T-cell (primary cell): ENCODE measurements around the gene SPATA46. TPM values are rescaled to one million over a fixed set of nuclear protein-coding genes. Genes with fewer than 3 reads are reported as not detected.
A peak's percentile ranks its signal among the peaks of the same experiment; 100 is the strongest.

Experiments used
- ATAC-seq, 4 experiments: fragments of 200-7000 bp in 3 of 4; fragments of 150-1000 bp in 1 of 4; cut with Tn5 transposase; replicated peaks in 1 of 4; 1 replicate in 3 of 4; 2 replicates in 1 of 4; pipeline ENCODE4 v1.10.0; 2021; ENCODE audit warnings: moderate library complexity in 3 of 4, mild to moderate bottlenecking in 2 of 4, moderate number of reproducible peaks in 1 of 4
- CTCF ChIA-PET, 2 donors: fragments of 300-600 bp; sonication (Branson Sonifier 250); formaldehyde crosslinking; loops; one replicate each; lab custom pipeline; 2022; ENCODE audit warnings: antibody characterized with exemption in 2 of 2; lab: Charles Lee
- POLR2A ChIA-PET, 2 donors: fragments of 300-600 bp; sonication (Branson Sonifier 250); formaldehyde crosslinking; loops; one replicate each; lab custom pipeline; 2022; ENCODE audit warnings: antibody characterized with exemption in 2 of 2; lab: Charles Lee
- DNase-seq, 35 experiments: peaks; one replicate each; pipeline versions ENCODE4 v3.0.0 to v3.0.0-alpha.2; 2013 to 2023
- H3K27ac ChIP-seq: one replicate; pipeline ENCODE4 v1.5.1; 2013; ENCODE audit warnings: low read length
- H3K27me3 ChIP-seq, 2 experiments: replicated peaks in 1 of 2; 1 replicate in 1 of 2; 2 replicates in 1 of 2; pipeline versions ENCODE4 v1.6.1 to v1.7.0; 2013; ENCODE audit warnings: low read length in 1 of 2, mixed read lengths in 1 of 2; ENCODE audit not compliant: control insufficient read depth in 2 of 2, insufficient read depth in 2 of 2; ENCODE audit errors: extremely low read depth in 1 of 2
- H3K36me3 ChIP-seq, 2 donors: 1 replicate in 1 of 2; 2 replicates in 1 of 2; pipeline versions ENCODE4 v1.6.1 to v1.7.0; 2013; ENCODE audit warnings: low read length in 1 of 2; ENCODE audit not compliant: control insufficient read depth in 2 of 2, insufficient read depth in 1 of 2; ENCODE audit errors: extremely low read depth in 1 of 2
- H3K4me1 ChIP-seq, 2 experiments: 1 replicate in 1 of 2; 2 replicates in 1 of 2; pipeline versions ENCODE4 v1.6.1 to v1.7.0; 2013; ENCODE audit warnings: low read length in 2 of 2, mixed read lengths in 1 of 2; ENCODE audit not compliant: insufficient read depth in 2 of 2, control insufficient read depth in 1 of 2; ENCODE audit errors: extremely low read depth in 1 of 2
- H3K4me3 ChIP-seq, 2 donors: 1 replicate in 1 of 2; 2 replicates in 1 of 2; pipeline versions ENCODE4 v1.5.1 to v1.7.0; 2013; ENCODE audit warnings: mild to moderate bottlenecking in 2 of 2, low read length in 1 of 2, moderate library complexity in 1 of 2; ENCODE audit not compliant: control insufficient read depth in 1 of 2; ENCODE audit errors: extremely low read depth in 1 of 2
- H3K9me3 ChIP-seq: 2 replicates; pipeline ENCODE4 v1.7.0; 2013
- H3K27ac Mint-ChIP-seq, 2 donors: one replicate each; pipeline ENCODE4 v1.8.0; 2020 to 2021; ENCODE audit warnings: mild to moderate bottlenecking in 2 of 2, mixed read lengths in 2 of 2
- H3K27me3 Mint-ChIP-seq, 2 donors: one replicate each; pipeline ENCODE4 v1.8.0; 2021 to 2022; ENCODE audit warnings: mixed read lengths in 2 of 2
- H3K36me3 Mint-ChIP-seq: one replicate; pipeline ENCODE4 v1.8.0; 2021; ENCODE audit warnings: mixed read lengths
- H3K4me1 Mint-ChIP-seq, 3 donors: one replicate each; pipeline ENCODE4 v1.8.0; 2020 to 2022; ENCODE audit warnings: mixed read lengths in 3 of 3, mild to moderate bottlenecking in 1 of 3
- H3K4me3 Mint-ChIP-seq, 3 donors: one replicate each; pipeline ENCODE4 v1.8.0; 2020 to 2022; ENCODE audit warnings: mild to moderate bottlenecking in 3 of 3, mixed read lengths in 3 of 3, moderate library complexity in 3 of 3
- H3K9me3 Mint-ChIP-seq, 3 donors: one replicate each; pipeline ENCODE4 v1.8.0; 2020 to 2022; ENCODE audit warnings: mixed read lengths in 3 of 3
- WGBS: methylation state at CpG from one replicate; pipeline ENCODE4 v1.1.5; 2013; ENCODE audit warnings: missing lambda C conversion rate; ENCODE audit not compliant: insufficient coverage; 5-methylcytosine and 5-hydroxymethylcytosine counted together
- total RNA-seq, 35 experiments: library from RNA in 6 of 35; stranded (reverse) in 6 of 35; fragments of 120-200 nt in 1 of 35; gene quantifications; one replicate each; pipeline versions ENCODE4 v1.2.1 to v1.2.4 and lab custom pipeline; 2013 to 2026

Gene SPATA46
- total RNA-seq, 5 donors from 2014 or later (not counting 1 experiment from before 2014, with no cell fraction given): not detected

- POLR2A ChIA-PET: no interaction called here
- no peaks in the 10 kb centered on the region for H3K36me3 Mint-ChIP-seq
These were observed 15.8 kb downstream of the SPATA46 start for GRCh38 chr1:162360874-162361260.

GRCh38 chr1:162360237-162360873 lies 16.3 kb downstream of the SPATA46 start:
- Histone ChIP-seq H3K27me3 (peaks cover 0 to 8% of the 10 kb centered on the region in 2 experiments), H3K4me3 (no peak overlapping the region), H3K9me3 (no peaks in the 10 kb centered on the region), H3K4me1 (no peaks in the 10 kb centered on the region), H3K36me3 (no peaks in the 10 kb centered on the region), H3K27ac (no peak overlapping the region)
- no peak for DNase-seq
- ChIA-PET POLR2A (interaction anchor here in 1 of 2 donors (0.6 kb wide), 1 partner anchor 16 kb away, joined by 4 read pairs; no protein-coding TSS in a partner anchor), CTCF (no interaction called here)
- Mint-ChIP-seq H3K27me3 (peaks cover 11 to 15% of the 10 kb centered on the region in 2 donors), H3K4me3 (no peak overlapping the region), H3K9me3 (no peaks in the 10 kb centered on the region), H3K36me3 (no peaks in the 10 kb centered on the region), H3K4me1 (no peaks in the 10 kb centered on the region), H3K27ac (no peak overlapping the region)
- 79% methylated on average over 4 of the region's 10 CpGs for WGBS
- ATAC-seq: no peak

More at GRCh38 chr1:162360874-162361260, 15.8 kb downstream of the SPATA46 start:
- CTCF ChIA-PET: no interaction called here
- H3K9me3 Mint-ChIP-seq: no peaks in the 10 kb centered on the region
- Histone ChIP-seq H3K36me3 (no peaks in the 10 kb centered on the region), H3K27me3 (peaks cover 0 to 8% of the 10 kb centered on the region in 2 experiments), H3K9me3 (no peaks in the 10 kb centered on the region), H3K27ac (no peak overlapping the region), H3K4me3 (no peak overlapping the region), H3K4me1 (no peaks in the 10 kb centered on the region)
- DNase-seq: no peak
- no peak overlapping the region for H3K4me3 Mint-ChIP-seq
- 88% methylated on average over 4 of the region's 4 CpGs for WGBS
- peaks cover 11 to 15% of the 10 kb centered on the region in 2 donors for H3K27me3 Mint-ChIP-seq
- no peaks in the 10 kb centered on the region for H3K4me1 Mint-ChIP-seq
- no peak overlapping the region for H3K27ac Mint-ChIP-seq
- no peak for ATAC-seq

GRCh38 chr1:162359523-162360236 lies 17.0 kb downstream of the SPATA46 start:
- CTCF ChIA-PET: interaction anchor here in 1 of 2 donors (0.7 kb wide), 1 partner anchor 348 kb away, joined by 3 read pairs; no protein-coding TSS in a partner anchor

GRCh38 chr1:162358928-162359327 lies 17.7 kb downstream of the SPATA46 start:
- H3K4me3 Mint-ChIP-seq: no peak overlapping the region
- Histone ChIP-seq H3K27me3 (peaks cover 0 to 2% of the 10 kb centered on the region in 2 experiments), H3K36me3 (no peaks in the 10 kb centered on the region), H3K4me3 (no peak overlapping the region), H3K4me1 (no peaks in the 10 kb centered on the region), H3K27ac (no peak overlapping the region), H3K9me3 (no peaks in the 10 kb centered on the region)
- no peak for ATAC-seq
- H3K36me3 Mint-ChIP-seq: no peaks in the 10 kb centered on the region
- H3K27me3 Mint-ChIP-seq: peaks cover 11 to 14% of the 10 kb centered on the region in 2 donors
- no peak overlapping the region for H3K27ac Mint-ChIP-seq
- no peaks in the 10 kb centered on the region for H3K4me1 Mint-ChIP-seq
- H3K9me3 Mint-ChIP-seq: no peaks in the 10 kb centered on the region
- CTCF ChIA-PET: interaction anchor here in 1 of 2 donors (0.7 kb wide), 1 partner anchor 347 kb away, joined by 3 read pairs; no protein-coding TSS in a partner anchor
- no CpG with 5 or more reads among the region's 1 CpG for WGBS
- POLR2A ChIA-PET: no interaction called here
- no peak for DNase-seq

More at GRCh38 chr1:162359523-162360236, 17.0 kb downstream of the SPATA46 start:
- no peak overlapping the region for H3K27ac ChIP-seq
- Mint-ChIP-seq H3K27ac (no peak overlapping the region), H3K27me3 (peaks cover 11 to 15% of the 10 kb centered on the region in 2 donors), H3K4me1 (no peaks in the 10 kb centered on the region), H3K36me3 (no peaks in the 10 kb centered on the region), H3K9me3 (no peaks in the 10 kb centered on the region), H3K4me3 (no peak overlapping the region)
- no peaks in the 10 kb centered on the region for H3K4me1 ChIP-seq
- peaks cover 0 to 4% of the 10 kb centered on the region in 2 experiments for H3K27me3 ChIP-seq
- no peaks in the 10 kb centered on the region for H3K36me3 ChIP-seq
- DNase-seq (no peak), ATAC-seq (no peak)
- 69% methylated on average over 2 of the region's 10 CpGs for WGBS
- H3K4me3 ChIP-seq: no peak overlapping the region
- POLR2A ChIA-PET: interaction anchor here in 1 of 2 donors (0.6 kb wide), 1 partner anchor 15 kb away, joined by 4 read pairs; no protein-coding TSS in a partner anchor
- no peaks in the 10 kb centered on the region for H3K9me3 ChIP-seq

- H3K36me3 Mint-ChIP-seq: no peaks in the 10 kb centered on the region
- Histone ChIP-seq H3K27me3 (peaks cover 0 to 3% of the 10 kb centered on the region in 2 experiments), H3K4me3 (no peak overlapping the region), H3K4me1 (no peaks in the 10 kb centered on the region), H3K36me3 (no peaks in the 10 kb centered on the region), H3K9me3 (no peaks in the 10 kb centered on the region), H3K27ac (no peak overlapping the region)
- CTCF ChIA-PET: interaction anchor here in 1 of 2 donors (0.5 kb wide), 1 partner anchor 133 kb away, joined by 4 read pairs; no protein-coding TSS in a partner anchor
- no peak overlapping the region for H3K27ac Mint-ChIP-seq
- peaks cover 13 to 15% of the 10 kb centered on the region in 2 donors for H3K27me3 Mint-ChIP-seq
- POLR2A ChIA-PET: no interaction called here
- no peak overlapping the region for H3K4me3 Mint-ChIP-seq
- DNase-seq (peak in 1 of 35 experiments; percentile 12), ATAC-seq (no peak)
- WGBS: 82% methylated on average over 1 of the region's 5 CpGs
- no peaks in the 10 kb centered on the region for H3K9me3 Mint-ChIP-seq
- no peaks in the 10 kb centered on the region for H3K4me1 Mint-ChIP-seq
These were observed 18.9 kb downstream of the SPATA46 start for GRCh38 chr1:162357681-162358266.

- ChIA-PET POLR2A (no interaction called here), CTCF (no interaction called here)
- Histone ChIP-seq H3K4me3 (no peak overlapping the region), H3K27me3 (peaks cover 0 to 6% of the 10 kb centered on the region in 2 experiments), H3K9me3 (no peaks in the 10 kb centered on the region), H3K27ac (no peak overlapping the region), H3K4me1 (no peaks in the 10 kb centered on the region), H3K36me3 (no peaks in the 10 kb centered on the region)
- DNase-seq (no peak), ATAC-seq (no peak)
- H3K27me3 Mint-ChIP-seq: peaks cover 17 to 22% of the 10 kb centered on the region in 2 donors
- H3K9me3 Mint-ChIP-seq: no peaks in the 10 kb centered on the region
- H3K27ac Mint-ChIP-seq: no peak overlapping the region
- H3K4me3 Mint-ChIP-seq: no peak overlapping the region
- WGBS: 65% methylated on average over 5 of the region's 5 CpGs
- H3K36me3 Mint-ChIP-seq: no peaks in the 10 kb centered on the region
- H3K4me1 Mint-ChIP-seq: no peaks in the 10 kb centered on the region
These were observed 23.0 kb downstream of the SPATA46 start for GRCh38 chr1:162353702-162354101.
